Measurements from ENCODE around the gene SMYD3. TPM values are rescaled to one million over a fixed set of nuclear protein-coding genes. Genes with fewer than 3 reads are reported as not detected.

The SMYD3 gene
- total RNA-seq, 1 experiment from 2014 or later: 29.6 TPM

DNA sequence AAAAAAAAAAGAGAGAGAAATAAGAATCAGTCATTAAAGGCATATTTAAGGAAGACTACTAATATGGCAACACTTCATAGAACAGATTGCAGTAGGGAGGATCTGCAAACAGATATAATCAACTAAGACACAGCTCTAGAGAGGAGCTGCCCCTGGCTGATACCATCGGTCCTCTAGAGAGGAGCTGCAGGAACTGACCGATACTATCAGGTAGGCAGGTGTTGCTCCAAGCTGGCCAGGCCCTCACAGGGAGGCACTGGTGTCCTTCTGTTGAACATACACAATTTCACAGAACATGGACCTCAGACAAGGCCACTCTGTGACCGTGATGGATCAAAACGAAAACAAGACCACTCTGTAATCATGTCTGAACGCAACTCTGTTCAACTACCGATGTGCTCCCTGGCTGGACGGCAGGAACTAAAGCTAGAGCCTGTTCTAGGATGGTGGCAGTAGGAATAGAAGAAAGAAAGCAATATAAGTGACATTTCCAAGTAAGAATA, 15.5 kb downstream of the SMYD3 start:
- TF ChIP-seq EZH2 (IDR thresholded peaks at IDR 0.05; ENCODE audit: low read depth): no peak
- intact Hi-C loops (cut with micrococcal nuclease; ENCODE audit: unreplicated experiment): loop anchor here (2.0 kb wide), 2 partner anchors 487 to 1339 kb away; no protein-coding TSS in a partner anchor
- Histone ChIP-seq H3K27me3 (ENCODE audit: insufficient read depth, low read depth) (no peaks in the 10 kb centered on the region), H3K4me3 (no peak overlapping the region), H3K4me2 (no peak overlapping the region), H3K9me3 (ENCODE audit: insufficient read depth, low read depth) (no peaks in the 10 kb centered on the region), H3K4me1 (replicated peaks; ENCODE audit: insufficient read depth) (no peaks in the 10 kb centered on the region), H2AFZ (no peak overlapping the region), H3K79me2 (ENCODE audit: low read depth) (no peaks in the 10 kb centered on the region), H3K27ac (no peak overlapping the region), H3K9me2 (ENCODE audit: insufficient read depth) (no peaks in the 10 kb centered on the region), H3K36me3 (ENCODE audit: low read depth) (no peaks in the 10 kb centered on the region), H4K20me1 (ENCODE audit: insufficient read depth) (no peaks in the 10 kb centered on the region), H3F3A (ENCODE audit: insufficient read depth, low read depth) (no peaks in the 10 kb centered on the region)
- CTCF ChIA-PET: no interaction called here
- DNase-seq: no peak
- no TSS peak for BruUV-seq (replicated peaks)
- POLR2A ChIA-PET (ENCODE audit: unreplicated experiment): no interaction called here

DNA sequence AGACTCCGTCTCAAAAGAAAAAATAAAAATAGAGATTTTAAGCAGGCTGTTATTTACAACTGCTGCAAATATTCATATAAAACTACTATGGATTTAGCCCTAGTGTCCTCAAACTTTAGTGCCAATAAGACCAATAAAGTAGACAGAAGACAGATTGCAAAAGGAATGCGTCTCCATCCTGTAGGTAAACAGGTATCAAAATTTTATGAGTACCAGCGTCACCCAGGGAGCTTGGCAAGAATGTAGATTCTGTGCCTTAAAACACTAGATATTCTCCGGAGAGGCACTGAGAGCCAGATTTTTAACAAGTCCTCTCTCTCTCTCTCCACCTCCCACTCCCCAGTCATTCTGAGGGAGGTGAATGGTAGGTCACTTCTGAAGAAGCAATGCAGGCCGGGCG, 18.4 kb downstream of the SMYD3 start:
- H3K9me3 ChIP-seq (ENCODE audit: insufficient read depth, low read depth): no peaks in the 10 kb centered on the region
- no peaks in the 10 kb centered on the region for H3K9me2 ChIP-seq (ENCODE audit: insufficient read depth)
- no peak overlapping the region for H2AFZ ChIP-seq
- POLR2A ChIA-PET (ENCODE audit: unreplicated experiment): no interaction called here
- H3K4me3 ChIP-seq: no peak overlapping the region
- H3F3A ChIP-seq (ENCODE audit: insufficient read depth, low read depth): no peaks in the 10 kb centered on the region
- H3K36me3 ChIP-seq (ENCODE audit: low read depth): no peaks in the 10 kb centered on the region
- no peak overlapping the region for H3K27ac ChIP-seq
- H3K27me3 ChIP-seq (ENCODE audit: insufficient read depth, low read depth): no peaks in the 10 kb centered on the region
- H3K4me1 ChIP-seq (replicated peaks; ENCODE audit: insufficient read depth): no peaks in the 10 kb centered on the region
- no peak overlapping the region for H3K4me2 ChIP-seq
- no peaks in the 10 kb centered on the region for H4K20me1 ChIP-seq (ENCODE audit: insufficient read depth)
- intact Hi-C loops (cut with micrococcal nuclease; ENCODE audit: unreplicated experiment): no loop called here
- no peak for DNase-seq
- no peaks in the 10 kb centered on the region for H3K79me2 ChIP-seq (ENCODE audit: low read depth)
- CTCF ChIA-PET: no interaction called here
- TF ChIP-seq EZH2 (IDR thresholded peaks at IDR 0.05; ENCODE audit: low read depth): no peak
- TF ChIP-seq, protein P1, sequence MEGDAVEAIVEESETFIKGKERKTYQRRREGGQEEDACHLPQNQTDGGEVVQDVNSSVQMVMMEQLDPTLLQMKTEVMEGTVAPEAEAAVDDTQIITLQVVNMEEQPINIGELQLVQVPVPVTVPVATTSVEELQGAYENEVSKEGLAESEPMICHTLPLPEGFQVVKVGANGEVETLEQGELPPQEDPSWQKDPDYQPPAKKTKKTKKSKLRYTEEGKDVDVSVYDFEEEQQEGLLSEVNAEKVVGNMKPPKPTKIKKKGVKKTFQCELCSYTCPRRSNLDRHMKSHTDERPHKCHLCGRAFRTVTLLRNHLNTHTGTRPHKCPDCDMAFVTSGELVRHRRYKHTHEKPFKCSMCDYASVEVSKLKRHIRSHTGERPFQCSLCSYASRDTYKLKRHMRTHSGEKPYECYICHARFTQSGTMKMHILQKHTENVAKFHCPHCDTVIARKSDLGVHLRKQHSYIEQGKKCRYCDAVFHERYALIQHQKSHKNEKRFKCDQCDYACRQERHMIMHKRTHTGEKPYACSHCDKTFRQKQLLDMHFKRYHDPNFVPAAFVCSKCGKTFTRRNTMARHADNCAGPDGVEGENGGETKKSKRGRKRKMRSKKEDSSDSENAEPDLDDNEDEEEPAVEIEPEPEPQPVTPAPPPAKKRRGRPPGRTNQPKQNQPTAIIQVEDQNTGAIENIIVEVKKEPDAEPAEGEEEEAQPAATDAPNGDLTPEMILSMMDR (conservative IDR thresholded peaks at IDR 0.05): no peak
- no TSS peak for BruUV-seq (replicated peaks)

DNA sequence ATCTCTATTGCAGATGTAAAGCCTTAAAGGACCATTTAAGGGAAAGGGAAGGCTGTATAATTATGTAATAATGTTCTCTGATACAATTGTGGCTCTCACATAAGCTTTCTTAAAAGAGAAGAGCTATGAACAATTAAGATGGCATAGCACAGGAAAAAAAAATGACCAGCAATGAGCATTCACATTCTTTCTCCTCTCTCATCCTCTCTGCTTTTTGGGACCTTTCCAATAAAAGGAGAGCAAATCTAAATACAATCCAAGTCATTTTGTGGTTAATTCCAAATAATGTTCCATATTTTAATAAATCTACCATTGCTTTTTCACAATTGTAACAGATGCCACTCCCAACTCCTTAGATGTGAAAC, 23.5 kb downstream of the SMYD3 start:
- H3K9me2 ChIP-seq (ENCODE audit: insufficient read depth): no peaks in the 10 kb centered on the region
- H3F3A ChIP-seq (ENCODE audit: insufficient read depth, low read depth): no peaks in the 10 kb centered on the region
- no peaks in the 10 kb centered on the region for H3K27me3 ChIP-seq (ENCODE audit: insufficient read depth, low read depth)
- no peaks in the 10 kb centered on the region for H3K9me3 ChIP-seq (ENCODE audit: insufficient read depth, low read depth)
- no peaks in the 10 kb centered on the region for H3K36me3 ChIP-seq (ENCODE audit: low read depth)
- POLR2A ChIA-PET (ENCODE audit: unreplicated experiment): no interaction called here
- no peaks in the 10 kb centered on the region for H3K79me2 ChIP-seq (ENCODE audit: low read depth)
- H3K4me1 ChIP-seq (replicated peaks; ENCODE audit: insufficient read depth): no peaks in the 10 kb centered on the region
- TF ChIP-seq, protein P1 (conservative IDR thresholded peaks at IDR 0.05): no peak
- TF ChIP-seq EZH2 (IDR thresholded peaks at IDR 0.05; ENCODE audit: low read depth): no peak
- DNase-seq: no peak
- no peaks in the 10 kb centered on the region for H4K20me1 ChIP-seq (ENCODE audit: insufficient read depth)
- no peak overlapping the region for H3K4me2 ChIP-seq
- H2AFZ ChIP-seq: no peak overlapping the region
- no TSS peak for BruUV-seq (replicated peaks)
- H3K27ac ChIP-seq: no peak overlapping the region
- H3K4me3 ChIP-seq: no peak overlapping the region
- intact Hi-C loops (cut with micrococcal nuclease; ENCODE audit: unreplicated experiment): no loop called here
- CTCF ChIA-PET: no interaction called here
